CD8-positive, alpha-beta memory T cell (primary cell): Measurements from ENCODE around the gene EPN2. TPM values are rescaled to one million over a fixed set of nuclear protein-coding genes. Genes with fewer than 3 reads are reported as not detected.
A peak's percentile ranks its signal among the peaks of the same experiment; 100 is the strongest.

Source experiments
- CTCF ChIA-PET: fragments of 350-600 bp; sonication (Branson Sonifier 250); formaldehyde crosslinking; loops from one replicate; lab custom pipeline; 2021; ENCODE audit warnings: antibody characterized with exemption; lab: Charles Lee
- POLR2A ChIA-PET: fragments of 350-600 bp; sonication (Branson Sonifier 250); formaldehyde crosslinking; loops from one replicate; lab custom pipeline; 2021; ENCODE audit warnings: antibody characterized with exemption; lab: Charles Lee
- DNase-seq, 5 donors: peaks; one replicate each; pipeline versions ENCODE4 v3.0.0 to v3.0.0-alpha.2; 2020 to 2022; ENCODE audit warnings: mixed read lengths in 1 of 5
- H3K27ac ChIP-seq: one replicate; pipeline ENCODE4 v1.7.0; 2013; ENCODE audit warnings: low read depth, mild to moderate bottlenecking, low read length, moderate library complexity
- H3K27me3 ChIP-seq: 2 replicates; pipeline ENCODE4 v1.7.0; 2013; ENCODE audit warnings: low read length, mild to moderate bottlenecking; ENCODE audit not compliant: insufficient read depth, poor library complexity, severe bottlenecking
- H3K36me3 ChIP-seq: 2 replicates; pipeline ENCODE4 v1.7.0; 2013; ENCODE audit warnings: mild to moderate bottlenecking, low read length, moderate library complexity; ENCODE audit not compliant: insufficient read depth
- H3K4me1 ChIP-seq: 2 replicates; pipeline ENCODE4 v1.7.0; 2013; ENCODE audit warnings: mild to moderate bottlenecking, low read length, moderate library complexity; ENCODE audit not compliant: insufficient read depth
- H3K4me3 ChIP-seq: 2 replicates; pipeline ENCODE4 v1.7.0; 2013; ENCODE audit warnings: mild to moderate bottlenecking, low read length
- H3K9me3 ChIP-seq: 2 replicates; pipeline ENCODE4 v1.7.0; 2013; ENCODE audit warnings: mild to moderate bottlenecking, low read length
- H3K27ac Mint-ChIP-seq, 8 donors: one replicate each; pipeline ENCODE4 v1.8.0; 2020 to 2021; ENCODE audit warnings: mixed read lengths in 8 of 8, mild to moderate bottlenecking in 6 of 8, inconsistent platforms in 3 of 8, moderate library complexity in 3 of 8
- H3K27me3 Mint-ChIP-seq, 2 donors: one replicate each; pipeline ENCODE4 v1.8.0; 2020 to 2021; ENCODE audit warnings: mixed read lengths in 2 of 2, mild to moderate bottlenecking in 1 of 2, moderate library complexity in 1 of 2
- H3K36me3 Mint-ChIP-seq, 3 donors: one replicate each; pipeline ENCODE4 v1.8.0; 2020 to 2021; ENCODE audit warnings: mixed read lengths in 3 of 3, inconsistent platforms in 1 of 3, mild to moderate bottlenecking in 1 of 3
- H3K4me1 Mint-ChIP-seq, 3 donors: one replicate each; pipeline ENCODE4 v1.8.0; 2020 to 2021; ENCODE audit warnings: mixed read lengths in 3 of 3, inconsistent platforms in 1 of 3, mild to moderate bottlenecking in 1 of 3
- H3K4me3 Mint-ChIP-seq, 7 donors: one replicate each; pipeline ENCODE4 v1.8.0; 2020 to 2021; ENCODE audit warnings: mixed read lengths in 7 of 7, mild to moderate bottlenecking in 6 of 7, moderate library complexity in 4 of 7, inconsistent platforms in 2 of 7
- H3K9me3 Mint-ChIP-seq, 5 donors: one replicate each; pipeline ENCODE4 v1.8.0; 2020 to 2022; ENCODE audit warnings: mixed read lengths in 5 of 5, mild to moderate bottlenecking in 3 of 5, moderate library complexity in 2 of 5, inconsistent platforms in 1 of 5
- polyA plus RNA-seq: library from polyadenylated mRNA; unstranded; fragments of 300-500 nt; fragmentation: Illumina TruSeq; gene quantifications from one replicate; pipeline ENCODE4 v1.2.3, GENCODE V29; 2021
- total RNA-seq, 2 experiments: library from RNA; stranded (reverse); gene quantifications; one replicate each; pipeline ENCODE4 v1.2.3, GENCODE V29; 2021

The EPN2 gene
- total and polyA plus RNA-seq, 3 experiments from 2014 or later: 9.0 to 10.4 (median 9.7) TPM

DNA sequence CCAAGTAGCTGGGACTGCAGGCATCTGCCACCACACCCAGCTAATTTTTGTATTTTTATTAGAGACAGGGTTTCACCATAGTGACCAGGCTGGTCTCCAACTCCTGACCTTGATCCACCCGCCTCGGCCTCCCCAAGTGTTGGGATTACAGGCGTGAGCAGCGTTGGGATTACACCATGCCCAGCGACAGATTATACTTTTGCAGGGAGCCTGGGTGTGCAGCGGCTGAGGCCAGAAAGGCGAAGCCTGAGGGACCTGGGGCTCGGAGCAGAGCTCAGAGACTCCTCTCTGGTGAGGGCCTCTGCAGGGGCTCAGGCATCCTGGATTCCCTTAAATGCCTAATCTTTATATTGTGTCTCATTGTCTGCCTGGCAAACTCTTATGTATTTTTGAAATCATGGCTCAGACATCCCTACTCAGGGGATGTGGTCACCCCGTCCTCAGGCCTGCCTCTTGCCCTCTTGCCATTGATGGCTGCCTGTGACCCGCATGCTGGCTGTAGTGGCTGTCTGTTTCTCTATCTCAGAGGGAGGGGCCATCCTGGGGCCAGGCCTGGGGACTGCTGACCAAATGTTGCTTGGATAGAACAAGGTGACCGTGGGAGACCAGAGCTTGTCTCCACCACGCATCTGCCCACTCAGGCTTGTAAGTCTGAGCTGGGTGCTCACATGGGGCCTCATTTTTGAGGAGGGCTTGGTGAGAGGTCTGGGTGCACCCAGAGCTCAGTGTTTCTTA is 82.8 kb downstream of the EPN2 start:
- Histone ChIP-seq H3K27me3 (no peaks in the 10 kb centered on the region), H3K4me1 (no peaks in the 10 kb centered on the region), H3K4me3 (no peak overlapping the region), H3K36me3 (no peaks in the 10 kb centered on the region), H3K9me3 (no peaks in the 10 kb centered on the region), H3K27ac (no peak overlapping the region)
- ChIA-PET POLR2A (no interaction called here), CTCF (interaction anchor here (1.2 kb wide), 1 partner anchor 43 kb away, joined by 3 read pairs; the partner anchor contains the start of gene B9D1)
- Mint-ChIP-seq H3K27ac (no peak overlapping the region), H3K27me3 (peaks cover 0 to 8% of the 10 kb centered on the region in 2 donors), H3K4me3 (no peak overlapping the region), H3K4me1 (no peaks in the 10 kb centered on the region), H3K9me3 (peaks cover 0 to 5% (median under 1%) of the 10 kb centered on the region in 5 donors), H3K36me3 (peaks cover 0 to 6% (median under 1%) of the 10 kb centered on the region in 3 donors)
- no peak for DNase-seq

DNA sequence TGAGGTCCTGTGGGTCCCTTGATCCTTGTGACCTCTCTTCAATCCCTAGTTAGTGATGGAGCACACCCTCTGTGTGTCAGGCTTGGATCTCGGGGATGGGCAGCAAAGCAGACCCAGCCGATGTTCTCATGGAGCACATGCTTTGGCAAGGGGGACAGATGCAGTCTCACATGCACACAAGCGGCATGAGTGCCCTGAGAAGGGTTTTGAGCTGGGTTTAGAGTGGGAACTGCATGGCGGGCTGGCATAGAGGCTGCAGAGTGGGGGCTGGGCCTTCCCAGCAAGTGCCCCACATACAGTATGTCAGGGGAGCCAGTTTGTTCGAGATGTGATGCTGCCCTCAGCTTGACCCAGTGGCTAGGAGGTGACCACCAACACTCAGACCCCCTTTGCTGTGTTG is 83.7 kb downstream of the EPN2 start:
- Histone ChIP-seq H3K4me3 (no peak overlapping the region), H3K27me3 (no peaks in the 10 kb centered on the region), H3K27ac (no peak overlapping the region), H3K4me1 (no peaks in the 10 kb centered on the region), H3K36me3 (no peaks in the 10 kb centered on the region), H3K9me3 (no peaks in the 10 kb centered on the region)
- peak overlapping the region in 1 of 8 donors; percentile 32 for H3K27ac Mint-ChIP-seq
- H3K36me3 Mint-ChIP-seq: peaks cover 0 to 5% (median 5%) of the 10 kb centered on the region in 3 donors
- ChIA-PET CTCF (interaction anchor here (1.2 kb wide), 1 partner anchor 42 kb away, joined by 3 read pairs; the partner anchor contains the start of gene B9D1), POLR2A (no interaction called here)
- no peak for DNase-seq
- peaks cover 0 to 8% of the 10 kb centered on the region in 2 donors for H3K27me3 Mint-ChIP-seq
- H3K4me3 Mint-ChIP-seq: no peak overlapping the region
- H3K9me3 Mint-ChIP-seq: peaks cover 2 to 14% (median 8%) of the 10 kb centered on the region in 5 donors
- H3K4me1 Mint-ChIP-seq: no peaks in the 10 kb centered on the region

DNA sequence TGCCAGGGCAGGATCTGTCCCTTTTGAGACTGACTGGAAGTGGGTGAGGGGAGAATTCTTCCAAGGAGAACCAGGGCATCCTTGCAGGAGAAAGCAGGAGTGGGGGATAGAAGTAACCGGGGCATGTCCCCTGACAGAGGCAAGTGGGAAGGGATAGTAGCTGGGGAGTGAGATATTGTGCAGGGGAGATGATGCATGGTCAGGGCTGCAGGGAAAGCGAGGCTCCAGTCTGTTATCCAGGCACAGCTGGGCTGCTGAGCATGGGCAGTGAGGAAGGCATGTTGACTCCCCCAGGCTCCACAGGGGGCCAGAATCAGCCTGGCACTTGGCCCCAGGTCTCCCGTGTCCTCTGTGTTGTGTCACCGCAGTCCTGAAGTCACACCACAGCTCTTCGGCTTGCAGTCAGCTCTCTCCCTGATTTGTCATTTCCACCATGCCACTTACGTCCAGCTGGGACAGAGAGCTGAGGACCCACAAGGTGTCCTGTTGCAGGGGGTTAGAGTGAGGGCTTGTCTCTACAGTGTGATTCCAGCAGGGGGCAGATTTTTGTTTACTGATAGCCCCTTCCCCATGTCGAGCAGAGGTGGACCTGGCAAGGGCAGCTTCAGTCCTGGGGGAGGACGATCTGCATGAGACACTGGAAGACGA is 84.4 kb downstream of the EPN2 start:
- H3K27me3 ChIP-seq: no peaks in the 10 kb centered on the region
- H3K4me3 ChIP-seq: no peak overlapping the region
- no peak overlapping the region for H3K27ac Mint-ChIP-seq
- peaks cover 0 to 5% (median 2%) of the 10 kb centered on the region in 3 donors for H3K36me3 Mint-ChIP-seq
- H3K36me3 ChIP-seq: no peaks in the 10 kb centered on the region
- no peaks in the 10 kb centered on the region for H3K9me3 ChIP-seq
- H3K4me3 Mint-ChIP-seq: no peak overlapping the region
- no peak overlapping the region for H3K27ac ChIP-seq
- H3K27me3 Mint-ChIP-seq: peaks cover 0 to 8% of the 10 kb centered on the region in 2 donors
- ChIA-PET POLR2A (interaction anchor here (0.5 kb wide), 1 partner anchor 17 kb away, joined by 4 read pairs; no protein-coding TSS in a partner anchor), CTCF (no interaction called here)
- no peak for DNase-seq
- peaks cover 2 to 17% (median 11%) of the 10 kb centered on the region in 5 donors for H3K9me3 Mint-ChIP-seq
- no peaks in the 10 kb centered on the region for H3K4me1 Mint-ChIP-seq
- no peaks in the 10 kb centered on the region for H3K4me1 ChIP-seq

DNA sequence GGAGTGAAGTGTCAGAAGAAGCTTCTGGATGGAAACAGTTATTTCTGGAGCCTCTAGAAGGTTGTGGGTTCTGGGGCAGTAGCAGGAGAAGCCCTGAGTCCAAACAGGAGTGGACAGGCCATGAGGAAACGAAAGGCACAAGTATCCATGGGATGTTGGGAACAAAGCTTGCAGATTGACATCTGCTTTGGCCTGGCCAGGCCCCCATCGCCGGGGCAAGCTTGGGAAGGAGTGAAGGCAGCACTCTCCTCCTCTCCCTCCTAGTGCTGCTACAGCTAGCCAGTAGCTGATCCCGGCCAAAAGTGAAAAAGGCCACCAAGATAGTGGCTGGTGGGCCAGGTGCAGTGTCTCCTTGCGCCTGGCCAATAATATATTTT is 85.0 kb downstream of the EPN2 start:
- Histone ChIP-seq H3K4me3 (no peak overlapping the region), H3K27ac (no peak overlapping the region), H3K36me3 (no peaks in the 10 kb centered on the region), H3K4me1 (no peaks in the 10 kb centered on the region), H3K27me3 (no peaks in the 10 kb centered on the region), H3K9me3 (no peaks in the 10 kb centered on the region)
- no peak for DNase-seq
- POLR2A ChIA-PET: interaction anchor here (0.5 kb wide), 1 partner anchor 17 kb away, joined by 4 read pairs; no protein-coding TSS in a partner anchor
- Mint-ChIP-seq H3K9me3 (peaks cover 2 to 17% (median 11%) of the 10 kb centered on the region in 5 donors), H3K36me3 (peaks cover 0 to 5% (median 2%) of the 10 kb centered on the region in 3 donors), H3K27me3 (peaks cover 0 to 12% of the 10 kb centered on the region in 2 donors), H3K27ac (no peak overlapping the region), H3K4me3 (no peak overlapping the region), H3K4me1 (no peaks in the 10 kb centered on the region)
- CTCF ChIA-PET: no interaction called here

DNA sequence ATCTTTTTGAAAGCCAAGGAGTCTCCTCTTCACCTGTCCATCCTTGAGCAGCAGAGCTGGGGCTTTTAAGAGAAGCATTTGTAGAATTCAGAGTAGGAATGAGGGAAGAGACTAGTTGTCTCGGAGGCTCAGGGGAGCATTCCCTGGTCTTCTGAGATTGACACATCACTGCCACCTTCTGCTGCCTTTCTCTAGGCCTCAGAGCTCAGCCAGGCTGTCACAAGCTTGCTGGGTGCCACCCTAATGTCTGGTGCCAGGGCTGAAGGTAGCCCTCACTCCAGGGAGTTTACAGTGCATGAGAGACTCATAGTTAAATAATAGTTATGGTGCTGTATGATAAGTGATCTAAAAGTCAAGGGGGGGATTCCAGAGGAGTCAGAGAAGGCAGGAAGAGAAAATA is 85.7 kb downstream of the EPN2 start:
- Mint-ChIP-seq H3K27ac (no peak overlapping the region), H3K4me1 (no peaks in the 10 kb centered on the region), H3K9me3 (peaks cover 2 to 17% (median 11%) of the 10 kb centered on the region in 5 donors), H3K27me3 (peaks cover 0 to 11% of the 10 kb centered on the region in 2 donors), H3K4me3 (no peak overlapping the region), H3K36me3 (peaks cover 0 to 5% (median 2%) of the 10 kb centered on the region in 3 donors)
- POLR2A ChIA-PET: no interaction called here
- no peaks in the 10 kb centered on the region for H3K36me3 ChIP-seq
- no peak for DNase-seq
- no peaks in the 10 kb centered on the region for H3K4me1 ChIP-seq
- no peak overlapping the region for H3K27ac ChIP-seq
- H3K27me3 ChIP-seq: no peaks in the 10 kb centered on the region
- CTCF ChIA-PET: no interaction called here
- no peak overlapping the region for H3K4me3 ChIP-seq
- H3K9me3 ChIP-seq: no peaks in the 10 kb centered on the region

DNA sequence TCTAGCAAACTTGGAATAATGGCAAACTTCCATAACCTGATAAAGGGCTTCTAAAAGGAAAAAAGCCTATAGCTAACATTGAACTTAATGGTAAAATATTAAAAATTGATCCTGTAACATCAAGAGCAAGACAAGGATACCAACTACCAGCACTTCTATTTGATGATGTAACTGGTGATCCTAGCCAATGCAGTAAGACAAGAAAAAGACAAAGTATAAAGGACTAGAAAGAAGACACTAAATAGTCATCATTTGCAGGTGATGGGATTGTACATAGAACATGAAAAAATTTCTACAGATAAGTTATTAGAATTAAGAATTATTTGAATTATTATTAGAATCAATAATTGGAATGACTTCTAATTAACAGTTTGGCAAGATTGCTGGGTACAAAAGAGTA is 88.4 kb downstream of the EPN2 start:
- Mint-ChIP-seq H3K4me1 (no peaks in the 10 kb centered on the region), H3K27me3 (peaks cover 0 to 10% of the 10 kb centered on the region in 2 donors), H3K9me3 (peaks cover 2 to 17% (median 11%) of the 10 kb centered on the region in 5 donors), H3K4me3 (no peak overlapping the region), H3K27ac (no peak overlapping the region), H3K36me3 (peaks cover 0 to 5% (median 2%) of the 10 kb centered on the region in 3 donors)
- H3K36me3 ChIP-seq: no peaks in the 10 kb centered on the region
- H3K27ac ChIP-seq: no peak overlapping the region
- H3K4me3 ChIP-seq: no peak overlapping the region
- no peaks in the 10 kb centered on the region for H3K27me3 ChIP-seq
- ChIA-PET CTCF (no interaction called here), POLR2A (no interaction called here)
- H3K4me1 ChIP-seq: no peaks in the 10 kb centered on the region
- no peaks in the 10 kb centered on the region for H3K9me3 ChIP-seq
- no peak for DNase-seq

DNA sequence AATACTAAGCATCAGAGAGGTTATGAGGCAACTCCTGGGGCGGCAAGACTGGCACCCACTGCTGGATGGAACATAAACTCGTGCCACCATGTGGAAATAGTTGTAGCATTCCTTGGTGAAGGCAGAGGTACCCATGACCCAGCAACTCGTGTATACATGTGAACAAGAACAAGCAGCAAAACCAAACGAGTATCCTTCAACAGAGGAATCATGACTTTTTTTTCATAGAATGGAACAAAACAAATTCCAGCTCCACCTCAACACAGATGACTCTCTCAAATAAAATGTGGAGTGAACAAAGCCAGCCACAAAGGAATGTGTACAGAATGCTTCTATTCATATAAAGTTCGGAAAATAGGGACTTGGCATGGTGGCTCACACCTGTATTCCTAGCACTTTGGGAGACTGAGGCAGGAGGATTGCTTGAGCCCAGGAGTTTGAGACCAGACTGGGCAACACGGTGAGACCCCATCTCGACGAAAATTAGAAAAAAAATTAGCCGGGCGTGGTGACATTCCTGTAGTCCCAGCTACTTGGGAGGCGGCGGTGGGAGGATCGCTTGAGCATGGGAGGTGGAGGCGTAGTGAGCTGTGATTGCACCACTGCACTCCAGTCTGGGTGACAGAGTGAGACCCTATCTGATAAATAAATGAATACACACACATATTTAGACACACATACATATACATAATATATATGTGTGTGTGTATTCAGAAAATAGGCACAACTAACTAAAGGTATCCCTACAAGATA is 90.0 kb downstream of the EPN2 start:
- CTCF ChIA-PET: no interaction called here

More for the DNA sequence above, 90.0 kb downstream of the EPN2 start:
- no peaks in the 10 kb centered on the region for H3K4me1 Mint-ChIP-seq
- peaks cover 0 to 10% of the 10 kb centered on the region in 2 donors for H3K27me3 Mint-ChIP-seq
- H3K9me3 Mint-ChIP-seq: peaks cover 2 to 17% (median 11%) of the 10 kb centered on the region in 5 donors
- H3K4me3 Mint-ChIP-seq: no peak overlapping the region
- Histone ChIP-seq H3K27me3 (no peaks in the 10 kb centered on the region), H3K9me3 (no peaks in the 10 kb centered on the region), H3K27ac (no peak overlapping the region), H3K4me1 (no peaks in the 10 kb centered on the region), H3K36me3 (no peaks in the 10 kb centered on the region), H3K4me3 (no peak overlapping the region)
- POLR2A ChIA-PET: no interaction called here
- peaks cover 0 to 5% (median 2%) of the 10 kb centered on the region in 3 donors for H3K36me3 Mint-ChIP-seq
- no peak overlapping the region for H3K27ac Mint-ChIP-seq
- DNase-seq: no peak
